GM21825 (cell line): ENCODE data around the gene MNX1.

Source experiments
- ATAC-seq: cut with Tn5 transposase; IDR thresholded peaks from one replicate; pipeline ENCODE4 v1.9.1; 2021; ENCODE audit warnings: mild to moderate bottlenecking, moderate library complexity; ENCODE audit not compliant: unreplicated experiment

MNX1 gene

DNA sequence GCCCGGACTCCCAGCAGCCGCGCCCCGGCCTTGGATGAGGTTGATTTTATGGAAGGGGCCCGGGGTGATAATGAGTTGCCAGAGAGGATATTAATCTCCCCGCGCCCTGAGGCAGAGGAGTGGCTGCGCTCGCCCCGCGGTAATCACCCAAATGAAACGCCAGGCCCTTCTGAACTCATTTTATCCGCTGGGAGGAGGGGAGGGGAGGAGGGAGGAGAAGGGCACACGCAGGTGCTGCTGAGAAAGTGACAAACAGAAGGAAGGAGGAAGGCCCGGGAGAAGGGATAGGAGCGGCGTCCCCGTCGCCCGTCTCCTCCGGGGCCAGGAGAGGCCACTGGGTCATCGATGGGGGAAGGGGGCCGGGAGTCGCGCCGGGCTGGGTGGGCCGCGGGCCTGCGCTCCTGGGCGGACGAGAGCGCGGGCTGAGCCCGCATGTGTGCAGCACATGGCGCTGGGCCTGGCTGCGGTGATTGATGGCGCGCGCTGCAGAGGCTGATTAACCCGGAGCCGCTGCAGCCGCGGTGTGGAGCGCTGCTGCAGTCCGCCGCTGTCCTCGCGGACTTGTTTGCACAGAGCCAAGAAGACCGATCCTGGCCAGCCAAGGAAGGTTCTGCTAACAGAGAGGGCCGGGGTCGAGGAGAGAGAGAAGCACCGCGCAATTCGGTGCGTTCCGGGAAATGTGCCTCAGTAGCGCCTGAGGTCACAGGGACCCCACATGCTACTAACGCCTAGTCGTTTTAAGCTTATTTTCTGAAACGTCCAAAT is 6.5 kb downstream of the MNX1 start:
- ATAC-seq, result no peak

DNA sequence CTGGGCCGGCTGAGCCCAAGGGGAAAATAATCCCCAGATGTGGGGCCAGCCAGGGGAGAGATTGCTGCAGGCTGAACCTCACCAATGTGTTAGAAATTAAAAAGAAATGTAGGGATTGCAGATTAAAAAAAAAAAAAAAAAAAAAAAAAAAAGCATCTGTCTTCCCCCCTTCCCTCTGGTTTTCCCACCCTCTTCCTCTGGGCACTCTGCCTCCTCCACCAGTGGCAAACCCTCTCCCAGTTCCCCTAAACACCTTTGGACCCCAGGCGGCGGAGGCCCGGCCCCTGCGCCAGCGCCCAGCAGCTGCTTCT is 7.1 kb downstream of the MNX1 start:
- no peak for ATAC-seq

GRCh38 chr7:157002819-157003421 is 7.5 kb downstream of the MNX1 start:
- no peak for ATAC-seq

DNA sequence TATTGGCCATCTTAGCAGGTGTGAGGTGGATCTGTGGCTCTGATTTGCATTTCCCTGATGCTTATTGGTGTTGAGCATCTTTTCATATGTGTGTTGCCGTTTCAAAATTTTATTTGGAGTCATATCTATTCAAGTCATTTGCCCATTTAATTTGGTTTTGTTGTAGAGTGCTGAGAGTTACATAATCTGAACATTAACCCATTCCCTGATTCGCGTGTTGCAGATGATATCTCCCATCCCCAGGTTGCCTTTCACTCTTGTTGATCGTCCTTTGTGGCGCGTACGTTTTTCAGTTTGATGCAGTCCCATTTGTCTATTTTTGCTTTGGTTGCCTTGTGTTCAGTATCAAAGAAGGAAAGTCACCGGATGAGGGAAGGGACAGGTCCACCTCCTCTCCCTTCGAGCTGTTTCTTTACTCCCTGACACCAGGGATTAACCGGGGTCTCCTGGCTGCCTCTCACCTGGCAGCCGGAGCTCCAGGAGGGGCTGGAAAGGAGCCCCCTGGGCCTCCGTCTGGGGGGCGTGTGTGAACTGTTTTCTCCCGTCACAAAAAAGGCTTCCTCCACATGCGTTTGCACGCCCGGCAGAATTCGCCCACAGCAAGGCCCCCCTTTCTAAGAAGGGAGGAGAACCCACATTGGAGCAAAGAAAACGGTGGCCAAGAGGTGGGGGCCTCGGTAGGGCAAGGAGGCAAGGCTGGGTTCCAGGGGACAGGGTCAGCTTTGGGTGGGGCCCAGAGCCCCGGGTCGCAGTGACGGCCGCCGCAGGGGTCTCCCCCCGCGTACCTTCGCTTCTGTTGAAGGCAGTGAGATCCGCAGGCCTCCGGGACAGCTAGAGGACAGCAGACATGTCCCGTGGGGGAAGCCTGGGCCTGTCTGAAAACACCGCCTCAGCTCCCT is 8.3 kb downstream of the MNX1 start:
- ATAC-seq, result no peak

DNA sequence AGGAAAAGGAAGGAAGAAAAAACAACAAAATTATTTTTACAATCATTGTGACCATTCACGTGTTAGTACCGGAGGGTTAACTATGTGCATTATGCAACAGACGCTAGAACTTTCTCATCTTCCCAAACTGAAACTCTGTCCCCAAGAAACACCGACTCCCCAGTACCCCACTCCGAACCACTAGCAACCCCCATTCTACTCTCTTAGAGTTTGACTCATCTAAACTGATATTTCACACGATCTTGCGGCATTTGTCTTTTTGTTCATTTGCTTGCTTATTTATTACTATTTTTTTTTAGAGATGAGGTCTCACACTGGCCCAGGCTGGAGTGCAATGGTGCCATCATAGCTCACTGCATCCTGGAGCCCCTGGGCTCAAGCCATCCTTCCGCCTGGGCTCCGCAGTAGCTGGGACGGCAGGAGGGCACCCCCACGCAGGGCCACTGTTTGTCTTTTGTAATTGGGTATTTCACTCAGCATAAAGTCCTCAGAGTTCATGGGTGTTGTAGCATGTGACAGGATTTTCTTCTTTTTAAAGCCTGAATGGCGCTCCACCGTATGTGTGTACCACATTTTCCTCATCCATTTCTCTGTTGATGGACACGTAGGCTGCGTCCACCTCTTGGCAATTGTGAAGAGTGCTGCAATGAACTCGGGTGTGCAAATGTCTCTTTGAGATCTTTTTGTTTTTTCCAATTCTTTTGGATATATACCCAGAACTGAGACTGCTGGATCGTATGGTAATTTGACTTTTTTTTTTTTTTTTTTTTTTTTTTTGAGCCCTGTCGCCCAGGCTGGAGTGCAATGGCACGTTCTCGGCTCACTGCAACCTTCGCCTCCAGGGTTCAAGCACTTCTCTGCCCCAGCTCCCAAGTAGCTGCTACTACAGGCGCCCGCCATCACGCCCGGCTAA is 9.5 kb downstream of the MNX1 start:
- no peak for ATAC-seq

DNA sequence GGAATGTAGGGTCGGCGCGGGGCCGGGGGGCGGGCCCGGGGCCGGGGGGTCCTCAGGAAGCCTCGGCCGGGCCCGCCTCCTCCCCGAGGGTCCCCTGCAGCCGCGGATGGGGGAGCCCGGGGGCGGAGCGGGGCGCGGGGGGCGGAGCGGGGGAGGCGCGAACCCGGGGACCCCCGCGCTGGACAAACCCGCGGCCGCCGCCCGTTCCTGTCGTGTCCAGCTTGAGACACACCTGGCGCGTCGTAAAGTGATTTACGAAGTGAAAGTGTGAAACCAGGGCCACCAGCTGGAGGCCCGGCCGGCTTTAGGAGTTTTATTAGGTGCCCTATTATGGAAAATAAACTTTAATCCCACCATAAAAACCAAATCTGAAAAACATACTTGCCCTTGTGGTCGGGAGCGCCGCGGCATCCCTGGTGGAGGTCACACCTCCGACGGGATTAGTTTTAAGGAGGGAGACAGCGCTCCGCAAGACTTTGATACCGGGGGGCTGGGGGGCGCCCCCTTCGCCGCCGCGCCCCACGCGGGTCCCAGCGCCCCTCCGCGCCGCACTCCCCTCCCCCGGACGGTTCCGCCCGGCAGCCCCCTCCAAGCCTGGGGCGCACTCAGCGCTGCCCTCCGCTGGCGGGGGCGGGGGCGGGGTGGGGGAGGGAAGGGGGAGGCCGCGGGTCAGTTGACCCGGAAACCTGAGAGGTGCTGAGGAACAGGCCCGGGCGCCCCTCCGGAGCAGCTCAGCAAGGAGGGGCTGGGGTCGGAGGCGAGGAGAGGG is 10.3 kb downstream of the MNX1 start:
- ATAC-seq, result no peak

- no peak for ATAC-seq
Observed at GRCh38 chr7:156998988-156999957, 11.2 kb downstream of the MNX1 start.

- ATAC-seq, result no peak
Observed at GRCh38 chr7:156994417-156994816, 16.0 kb downstream of the MNX1 start.

DNA sequence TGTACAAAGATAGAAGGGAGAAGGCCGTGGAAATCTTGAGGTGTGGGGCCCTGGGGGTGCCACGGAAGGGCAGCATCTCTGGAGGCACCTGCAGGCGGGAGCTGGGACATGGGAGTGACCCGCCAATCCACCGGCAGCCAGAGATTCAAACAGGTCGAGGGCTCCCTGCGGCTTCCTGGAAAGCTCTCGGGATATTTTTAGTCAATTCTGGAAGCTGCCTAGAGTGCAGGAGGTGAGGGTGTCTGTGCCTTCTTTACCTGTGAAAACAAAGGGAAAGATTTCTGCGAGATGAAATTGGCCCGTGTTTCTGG is 16.6 kb downstream of the MNX1 start:
- no peak for ATAC-seq

DNA sequence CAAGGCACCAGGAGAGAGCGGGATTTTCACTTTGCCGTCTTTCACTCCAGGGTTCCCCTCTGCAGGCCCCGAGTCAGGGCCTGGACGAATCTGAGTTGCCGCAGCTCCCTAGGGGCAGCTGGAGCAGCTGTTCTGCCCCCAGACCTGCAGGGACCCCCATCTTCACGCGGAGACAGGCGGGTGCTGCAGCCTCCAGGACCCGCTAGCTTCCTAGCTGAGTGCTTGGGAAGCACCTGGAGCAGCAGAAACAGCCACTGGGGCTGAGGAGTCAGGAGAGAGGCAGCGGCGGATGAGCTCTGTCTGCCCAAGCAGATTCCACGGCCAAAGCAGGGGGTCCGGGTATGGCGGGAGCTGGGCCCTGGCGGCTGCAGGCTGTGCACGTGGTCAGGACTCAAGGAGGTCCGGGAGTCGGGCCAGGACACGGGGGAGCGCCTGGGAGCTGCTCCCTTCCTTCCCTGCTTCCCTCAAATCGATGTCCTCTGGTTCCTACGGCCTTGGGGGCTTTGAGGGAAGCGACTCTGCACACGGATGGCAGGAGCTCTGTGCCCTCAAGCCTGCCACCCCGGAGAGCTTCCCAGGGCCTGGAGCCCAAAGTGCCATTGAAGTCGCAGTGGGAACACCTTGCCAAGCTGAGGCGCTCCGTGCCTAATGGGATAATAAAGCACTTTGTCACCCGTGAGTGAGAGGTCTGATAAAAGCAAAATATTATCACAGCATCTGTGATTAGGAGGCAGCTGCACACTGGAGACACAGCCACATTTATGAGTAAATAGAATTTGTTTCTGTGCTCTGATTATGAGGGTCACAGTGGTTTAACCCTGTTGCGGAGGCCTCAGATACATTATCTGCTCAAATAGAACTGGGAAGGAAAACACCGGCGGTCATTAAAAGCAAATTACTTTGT is 17.2 kb downstream of the MNX1 start:
- ATAC-seq, result no peak

DNA sequence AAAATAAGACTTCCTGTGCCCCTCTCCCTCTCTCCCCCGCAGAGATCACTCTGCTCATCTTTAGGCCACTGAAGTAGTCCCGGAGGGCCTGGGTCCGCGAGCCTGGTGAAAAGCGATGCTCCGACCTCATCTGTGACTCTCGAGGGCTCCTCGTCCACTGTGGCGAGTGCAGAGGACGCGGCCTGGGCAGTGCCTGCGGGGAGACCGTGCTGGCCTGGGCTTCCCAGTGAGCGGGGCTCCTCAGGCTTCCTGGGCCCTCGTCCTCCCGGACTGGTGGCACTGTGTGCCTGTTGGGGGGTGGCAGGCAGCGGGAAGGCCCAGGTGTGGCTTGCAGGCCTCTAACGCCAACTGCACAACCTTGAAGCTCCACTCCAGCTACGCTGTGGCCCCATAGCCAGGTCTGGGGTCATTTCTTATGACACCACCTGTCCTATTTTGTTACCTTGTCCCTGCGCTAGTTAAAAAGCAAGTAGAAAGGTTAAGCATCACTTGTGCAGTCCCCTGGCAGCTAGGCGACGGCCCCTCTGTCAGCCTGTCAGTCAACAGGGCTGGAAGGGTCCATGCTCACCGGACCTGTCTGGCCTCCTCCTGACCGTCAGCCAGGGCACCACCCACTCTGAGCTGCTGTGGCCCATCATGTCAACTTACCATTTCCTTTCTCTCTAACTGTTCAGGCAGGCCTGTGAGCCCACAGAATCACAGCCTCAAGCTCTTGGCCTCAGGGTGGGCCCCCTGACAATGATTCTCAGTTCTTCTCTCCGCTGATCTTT is 20.5 kb downstream of the MNX1 start:
- ATAC-seq, result no peak

GRCh38 chr7:156988343-156989185 is 21.9 kb downstream of the MNX1 start:
- no peak for ATAC-seq

DNA sequence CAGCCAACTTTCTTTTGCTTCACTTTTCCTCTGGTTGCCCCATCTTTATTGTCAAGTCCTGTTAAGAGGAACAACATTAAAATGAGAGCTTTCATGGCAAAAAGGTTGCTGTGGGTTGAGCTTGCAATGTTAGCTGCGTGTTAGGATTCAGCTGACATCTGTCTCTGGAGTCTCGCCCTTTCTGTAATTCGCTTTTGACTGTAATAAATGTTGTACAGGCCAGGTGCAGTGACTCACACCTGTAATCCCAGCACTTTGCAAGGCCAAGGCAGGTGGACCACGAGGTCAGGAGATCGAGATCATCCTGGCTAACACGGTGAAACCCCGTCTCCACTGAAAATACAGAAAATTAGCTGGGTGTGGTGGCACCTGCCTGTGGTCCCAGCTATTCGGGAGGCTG is 24.1 kb downstream of the MNX1 start:
- no peak for ATAC-seq

GRCh38 chr7:156985101-156985992 is 25.1 kb downstream of the MNX1 start:
- ATAC-seq, result no peak

- ATAC-seq, result no peak
Observed at GRCh38 chr7:156984174-156984891, 26.1 kb downstream of the MNX1 start.
